Lung (tissue), 12 donors: ENCODE results near the gene PPM1H. TPM values are rescaled to one million over a fixed set of nuclear protein-coding genes. Genes with fewer than 3 reads are reported as not detected.
A peak's percentile ranks its signal among the peaks of the same experiment; 100 is the strongest.

Experiments used
- ATAC-seq: fragments of 200-7000 bp; cut with Tn5 transposase; one replicate; pipeline ENCODE4 v1.9.1; 2020; ENCODE audit warnings: moderate number of reproducible peaks; ENCODE audit not compliant: insufficient read depth, low FRiP score
- DNase-seq, 3 donors: peaks; one replicate each; pipeline ENCODE4 v3.0.0-alpha.2; 2013 to 2017
- H3K27ac ChIP-seq, 2 donors: one replicate each; pipeline ENCODE4 v1.5.1; 2013; ENCODE audit warnings: mild to moderate bottlenecking in 2 of 2, moderate library complexity in 2 of 2, control low read depth in 1 of 2, inconsistent platforms in 1 of 2, low read depth in 1 of 2, low read length in 1 of 2
- H3K27me3 ChIP-seq, 3 donors: one replicate each; pipeline ENCODE4 v1.5.1; 2013; ENCODE audit warnings: low read length in 2 of 3; ENCODE audit not compliant: control insufficient read depth in 3 of 3, insufficient read depth in 3 of 3
- H3K36me3 ChIP-seq, 4 donors: one replicate each; pipeline ENCODE4 v1.5.1; 2013; ENCODE audit warnings: low read length in 4 of 4, mild to moderate bottlenecking in 1 of 4, moderate library complexity in 1 of 4; ENCODE audit not compliant: control insufficient read depth in 4 of 4, insufficient read depth in 4 of 4
- H3K4me1 ChIP-seq, 5 donors: one replicate each; pipeline ENCODE4 v1.5.1; 2013; ENCODE audit warnings: low read length in 5 of 5, mild to moderate bottlenecking in 2 of 5, moderate library complexity in 1 of 5; ENCODE audit not compliant: control insufficient read depth in 5 of 5, insufficient read depth in 5 of 5
- H3K4me3 ChIP-seq: one replicate; pipeline ENCODE4 v1.5.1; 2013; ENCODE audit warnings: mild to moderate bottlenecking, control low read depth, moderate library complexity
- H3K9ac ChIP-seq, 2 donors: one replicate each; pipeline ENCODE4 v1.5.1; 2013; ENCODE audit warnings: low read length in 2 of 2, control low read depth in 1 of 2; ENCODE audit not compliant: insufficient read depth in 1 of 2
- H3K9me3 ChIP-seq, 4 donors: one replicate each; pipeline ENCODE4 v1.5.1; 2013; ENCODE audit warnings: low read length in 3 of 4, mild to moderate bottlenecking in 1 of 4, moderate library complexity in 1 of 4; ENCODE audit not compliant: control insufficient read depth in 4 of 4, insufficient read depth in 3 of 4
- WGBS, 2 donors: extraction: QIAGEN DNeasy Blood & Tissue Kit; methylation state at CpG; one replicate each; pipeline ENCODE4 v1.1.7; 2013; 5-methylcytosine and 5-hydroxymethylcytosine counted together
- polyA plus RNA-seq, 2 donors: library from polyadenylated mRNA; stranded (reverse); fragments of 200-250 nt; gene quantifications; one replicate each; pipeline ENCODE4 v1.2.1, GENCODE V29; 2013
- total RNA-seq, 2 donors: library from RNA; depleted of rRNA in 1 of 2; stranded (reverse); fragments of >200 nt in 1 of 2; gene quantifications; one replicate each; pipeline ENCODE4 v1.2.1, GENCODE V29; 2014 to 2021
- TF ChIP-seq, protein P1 (sequence below): IDR thresholded peaks from 2 replicates; pipeline ENCODE4 v1.5.1; 2012; ENCODE audit warnings: mild to moderate bottlenecking; ENCODE audit errors: control extremely low read depth, extremely low read depth
- donor health status: control.
- donor health status: control.
- donor health status: Bipolar disorder and iron deficiency.
- donor health status: healthy.
- donor health status: DM: yes; HTN: yes; CAD: no.

Gene PPM1H
- total and polyA plus RNA-seq, 4 donors = 2.0 to 11.2 (median 5.7) TPM

DNA sequence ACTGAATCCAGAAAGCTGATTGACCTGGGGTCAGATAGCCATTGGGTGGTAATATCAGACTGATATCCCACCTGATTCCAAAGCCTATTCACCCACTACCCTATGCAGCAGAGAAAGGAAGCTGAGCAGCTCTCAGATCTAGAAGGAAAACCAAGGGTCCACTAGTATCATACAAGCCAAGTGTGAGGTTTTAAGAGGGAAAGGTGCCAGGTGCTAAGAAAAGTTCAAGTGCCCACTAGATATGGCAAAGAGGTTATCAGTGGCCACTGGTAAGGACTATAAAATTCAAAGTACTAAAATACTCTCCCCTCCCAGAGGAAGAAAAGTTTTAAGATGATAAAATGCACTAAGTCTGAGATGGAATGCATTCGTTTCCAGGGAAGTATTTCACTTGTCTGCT is 85.6 kb downstream of the PPM1H start:
- H3K9ac ChIP-seq = no peak overlapping the region
- no peaks in the 10 kb centered on the region for H3K27me3 ChIP-seq
- DNase-seq (no peak), ATAC-seq (no peak)
- TF ChIP-seq, protein P1, sequence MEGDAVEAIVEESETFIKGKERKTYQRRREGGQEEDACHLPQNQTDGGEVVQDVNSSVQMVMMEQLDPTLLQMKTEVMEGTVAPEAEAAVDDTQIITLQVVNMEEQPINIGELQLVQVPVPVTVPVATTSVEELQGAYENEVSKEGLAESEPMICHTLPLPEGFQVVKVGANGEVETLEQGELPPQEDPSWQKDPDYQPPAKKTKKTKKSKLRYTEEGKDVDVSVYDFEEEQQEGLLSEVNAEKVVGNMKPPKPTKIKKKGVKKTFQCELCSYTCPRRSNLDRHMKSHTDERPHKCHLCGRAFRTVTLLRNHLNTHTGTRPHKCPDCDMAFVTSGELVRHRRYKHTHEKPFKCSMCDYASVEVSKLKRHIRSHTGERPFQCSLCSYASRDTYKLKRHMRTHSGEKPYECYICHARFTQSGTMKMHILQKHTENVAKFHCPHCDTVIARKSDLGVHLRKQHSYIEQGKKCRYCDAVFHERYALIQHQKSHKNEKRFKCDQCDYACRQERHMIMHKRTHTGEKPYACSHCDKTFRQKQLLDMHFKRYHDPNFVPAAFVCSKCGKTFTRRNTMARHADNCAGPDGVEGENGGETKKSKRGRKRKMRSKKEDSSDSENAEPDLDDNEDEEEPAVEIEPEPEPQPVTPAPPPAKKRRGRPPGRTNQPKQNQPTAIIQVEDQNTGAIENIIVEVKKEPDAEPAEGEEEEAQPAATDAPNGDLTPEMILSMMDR = no peak
- no peak overlapping the region for H3K27ac ChIP-seq
- peaks cover 0 to 12% (median 0%) of the 10 kb centered on the region in 5 donors for H3K4me1 ChIP-seq
- H3K36me3 ChIP-seq = no peaks in the 10 kb centered on the region
- WGBS, 2 donors = 24 to 27% methylated on average over 1 of the region's 1 CpG
- no peak overlapping the region for H3K4me3 ChIP-seq
- H3K9me3 ChIP-seq = no peaks in the 10 kb centered on the region

DNA sequence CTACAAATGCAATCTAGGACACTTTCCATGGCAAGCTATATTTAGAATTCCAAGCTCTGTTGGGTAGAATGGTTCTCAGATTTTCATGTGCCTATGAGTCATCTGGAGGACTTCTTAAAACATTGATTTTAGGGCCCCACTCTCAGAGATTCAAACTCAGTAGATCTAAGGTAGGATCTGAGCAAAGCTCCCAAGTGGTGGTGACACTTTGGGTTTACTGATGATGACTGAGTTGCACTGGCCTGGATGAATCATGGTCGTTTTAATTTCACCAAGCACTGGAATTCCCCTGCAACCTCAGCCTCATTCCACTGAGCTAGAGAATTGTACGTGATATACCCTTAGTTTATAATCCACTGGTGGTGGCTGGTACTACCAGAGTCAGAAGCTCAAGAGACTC is 86.5 kb downstream of the PPM1H start:
- TF ChIP-seq, protein P1 = no peak
- ATAC-seq = no peak
- WGBS, 2 donors = 56 to 92% methylated on average over 2 of the region's 2 CpGs

GRCh38 chr12:62847709-62848108 is 87.2 kb downstream of the PPM1H start:
- H3K9ac ChIP-seq = no peak overlapping the region
- DNase-seq = no peak
- H3K9me3 ChIP-seq = no peaks in the 10 kb centered on the region
- peaks cover 0 to 12% (median 0%) of the 10 kb centered on the region in 5 donors for H3K4me1 ChIP-seq
- no peak overlapping the region for H3K4me3 ChIP-seq
- TF ChIP-seq, protein P1 = no peak
- 76 to 84% methylated on average over 2 of the region's 2 CpGs for WGBS, 2 donors
- H3K27me3 ChIP-seq = no peaks in the 10 kb centered on the region
- no peaks in the 10 kb centered on the region for H3K36me3 ChIP-seq
- no peak for ATAC-seq
- H3K27ac ChIP-seq = no peak overlapping the region

More for the DNA sequence above, 86.5 kb downstream of the PPM1H start:
- Histone ChIP-seq H3K27ac (peak overlapping the region in 1 of 2 donors; percentile 29), H3K9me3 (no peaks in the 10 kb centered on the region), H3K36me3 (no peaks in the 10 kb centered on the region), H3K4me3 (no peak overlapping the region), H3K4me1 (peaks cover 0 to 12% (median 0%) of the 10 kb centered on the region in 5 donors), H3K27me3 (no peaks in the 10 kb centered on the region), H3K9ac (no peak overlapping the region)
- DNase-seq = no peak

- DNase-seq (no peak), ATAC-seq (no peak)
- TF ChIP-seq, protein P1 = no peak
- 38 to 63% methylated on average over 4 of the region's 4 CpGs for WGBS, 2 donors
- peaks cover 0 to 12% (median 0%) of the 10 kb centered on the region in 5 donors for H3K4me1 ChIP-seq
- no peaks in the 10 kb centered on the region for H3K27me3 ChIP-seq
- H3K4me3 ChIP-seq = no peak overlapping the region
- no peaks in the 10 kb centered on the region for H3K36me3 ChIP-seq
- no peak overlapping the region for H3K27ac ChIP-seq
- no peaks in the 10 kb centered on the region for H3K9me3 ChIP-seq
- H3K9ac ChIP-seq = no peak overlapping the region
These were observed 88.5 kb downstream of the PPM1H start for GRCh38 chr12:62846491-62846890.
